HG02938 (cell line): ENCODE measurements around the gene TRERF1.
"Not testable (repeated sequence)": the region's sequence is repeated elsewhere in the genome, so short reads cannot be mapped to it uniquely, and the experiment has no call there.

Source experiments
- ATAC-seq: cut with Tn5 transposase; IDR thresholded peaks from one replicate; pipeline ENCODE4 v1.9.1; 2021; ENCODE audit warnings: mild to moderate bottlenecking, moderate library complexity; ENCODE audit not compliant: unreplicated experiment

The TRERF1 gene, protein sequence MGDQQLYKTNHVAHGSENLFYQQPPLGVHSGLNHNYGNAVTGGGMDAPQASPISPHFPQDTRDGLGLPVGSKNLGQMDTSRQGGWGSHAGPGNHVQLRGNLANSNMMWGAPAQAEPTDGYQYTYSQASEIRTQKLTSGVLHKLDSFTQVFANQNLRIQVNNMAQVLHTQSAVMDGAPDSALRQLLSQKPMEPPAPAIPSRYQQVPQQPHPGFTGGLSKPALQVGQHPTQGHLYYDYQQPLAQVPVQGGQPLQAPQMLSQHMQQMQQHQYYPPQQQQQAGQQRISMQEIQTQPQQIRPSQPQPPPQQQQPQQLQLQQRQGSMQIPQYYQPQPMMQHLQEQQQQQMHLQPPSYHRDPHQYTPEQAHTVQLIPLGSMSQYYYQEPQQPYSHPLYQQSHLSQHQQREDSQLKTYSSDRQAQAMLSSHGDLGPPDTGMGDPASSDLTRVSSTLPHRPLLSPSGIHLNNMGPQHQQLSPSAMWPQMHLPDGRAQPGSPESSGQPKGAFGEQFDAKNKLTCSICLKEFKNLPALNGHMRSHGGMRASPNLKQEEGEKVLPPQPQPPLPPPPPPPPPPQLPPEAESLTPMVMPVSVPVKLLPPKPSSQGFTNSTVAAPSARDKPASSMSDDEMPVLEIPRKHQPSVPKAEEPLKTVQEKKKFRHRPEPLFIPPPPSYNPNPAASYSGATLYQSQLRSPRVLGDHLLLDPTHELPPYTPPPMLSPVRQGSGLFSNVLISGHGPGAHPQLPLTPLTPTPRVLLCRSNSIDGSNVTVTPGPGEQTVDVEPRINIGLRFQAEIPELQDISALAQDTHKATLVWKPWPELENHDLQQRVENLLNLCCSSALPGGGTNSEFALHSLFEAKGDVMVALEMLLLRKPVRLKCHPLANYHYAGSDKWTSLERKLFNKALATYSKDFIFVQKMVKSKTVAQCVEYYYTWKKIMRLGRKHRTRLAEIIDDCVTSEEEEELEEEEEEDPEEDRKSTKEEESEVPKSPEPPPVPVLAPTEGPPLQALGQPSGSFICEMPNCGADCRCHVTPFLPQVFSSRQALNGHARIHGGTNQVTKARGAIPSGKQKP (N-terminal part only)

DNA sequence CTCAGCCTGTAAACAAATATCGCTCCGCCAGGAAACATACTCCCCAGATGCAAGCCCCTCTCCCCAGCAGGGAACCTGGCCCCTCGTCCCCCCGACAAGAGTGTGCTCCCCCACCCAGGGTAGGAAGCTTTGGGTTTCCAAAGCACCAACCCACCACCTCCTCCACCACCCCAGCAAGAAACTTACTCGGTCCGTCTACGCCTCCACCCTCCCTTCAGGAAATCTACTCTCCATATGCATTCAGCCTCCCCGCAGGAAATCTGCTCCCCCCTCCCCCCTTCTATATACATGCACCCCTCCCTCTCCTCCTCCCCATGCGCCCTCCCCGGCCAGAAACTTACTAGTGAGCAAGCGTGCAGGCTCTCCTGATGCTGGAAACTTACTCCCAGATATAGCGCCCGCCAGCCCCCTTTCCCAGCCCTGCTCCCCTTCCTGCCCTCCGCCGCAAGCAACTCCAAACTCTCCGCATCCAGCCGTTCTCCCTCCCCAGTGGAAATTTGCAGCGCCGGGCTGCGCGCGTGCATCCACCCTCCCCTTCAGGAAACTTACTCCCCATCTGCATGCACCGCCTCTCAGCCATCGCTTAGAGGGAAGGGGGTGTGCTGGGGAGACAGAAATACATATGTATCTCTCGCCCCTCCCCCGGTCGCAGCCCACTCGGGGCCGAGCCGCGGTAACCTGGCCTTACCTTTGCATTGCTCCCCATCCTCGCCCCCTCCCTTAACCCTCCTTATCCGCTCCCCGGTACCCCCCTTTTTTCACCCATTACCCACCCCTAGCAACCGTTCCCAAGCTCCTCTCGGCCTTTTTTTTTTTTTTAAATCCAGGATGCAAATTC, at the start of gene TRERF1:
Gene TRERF1, minus strand, starts transcription at position 594 of the 838 bp plus-strand sequence. CDS start 182,336 bp downstream, outside the sequence.
- no peak for ATAC-seq

DNA sequence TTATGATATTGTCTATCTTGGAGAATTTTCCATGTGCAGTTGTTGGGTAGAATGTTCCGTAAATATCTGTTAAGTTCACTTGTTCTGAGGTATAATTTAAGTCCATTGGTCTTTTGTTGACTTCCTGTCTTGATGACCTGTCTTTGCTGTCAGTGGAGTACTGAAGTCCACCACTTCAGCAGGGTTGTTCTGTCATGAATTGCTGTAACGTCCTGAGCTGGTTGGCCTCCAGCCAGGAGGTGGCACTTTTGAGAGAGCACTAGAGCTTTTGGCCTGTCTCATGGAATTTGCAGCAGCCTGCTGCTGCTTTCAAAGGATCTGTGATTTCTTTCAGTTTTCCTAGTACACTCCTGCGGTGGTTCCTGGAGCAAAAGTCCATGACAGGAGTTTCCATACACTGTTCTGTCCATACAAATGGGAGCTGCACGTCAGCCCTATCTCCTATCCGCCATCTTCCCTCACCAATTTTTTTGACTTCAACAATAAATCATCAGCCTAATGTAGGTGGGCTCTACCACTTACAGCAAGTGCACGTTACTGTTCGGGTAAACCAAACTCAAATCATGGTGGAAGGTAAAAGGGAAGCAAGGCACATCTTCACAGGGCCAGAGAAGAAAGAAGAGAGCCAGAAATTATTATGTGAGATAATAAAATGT, 46.9 kb upstream of the TRERF1 start:
- no peak for ATAC-seq

DNA sequence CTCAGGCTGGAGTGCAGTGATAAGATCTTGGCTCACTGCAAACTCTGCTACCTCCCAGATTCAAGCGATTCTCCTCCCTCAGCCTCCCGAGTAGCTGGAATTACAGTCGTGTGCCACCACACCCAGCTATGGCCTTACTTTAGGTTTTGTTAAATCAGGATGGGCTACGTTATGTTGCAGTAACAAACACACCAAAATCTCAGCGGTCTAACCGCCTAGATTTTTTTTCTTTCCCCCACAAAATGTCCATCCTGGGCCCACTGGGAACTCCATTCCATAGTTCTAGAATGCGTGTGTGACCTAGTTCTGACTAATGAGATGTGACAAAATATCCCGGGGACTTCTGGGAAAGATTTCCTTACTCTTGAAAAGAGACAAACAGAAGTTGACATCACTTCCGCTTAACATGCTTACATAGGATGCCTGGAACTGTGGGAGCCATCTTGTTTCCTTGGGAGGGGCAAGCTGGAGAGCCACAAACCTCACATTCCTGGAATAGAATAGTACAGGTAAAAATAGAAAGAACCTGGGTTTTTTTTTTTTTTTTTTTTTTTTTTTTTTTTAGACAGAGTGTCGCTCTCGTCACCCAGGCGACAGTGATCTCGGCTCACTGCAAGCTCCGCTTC, 42.3 kb upstream of the TRERF1 start:
- no peak for ATAC-seq

DNA sequence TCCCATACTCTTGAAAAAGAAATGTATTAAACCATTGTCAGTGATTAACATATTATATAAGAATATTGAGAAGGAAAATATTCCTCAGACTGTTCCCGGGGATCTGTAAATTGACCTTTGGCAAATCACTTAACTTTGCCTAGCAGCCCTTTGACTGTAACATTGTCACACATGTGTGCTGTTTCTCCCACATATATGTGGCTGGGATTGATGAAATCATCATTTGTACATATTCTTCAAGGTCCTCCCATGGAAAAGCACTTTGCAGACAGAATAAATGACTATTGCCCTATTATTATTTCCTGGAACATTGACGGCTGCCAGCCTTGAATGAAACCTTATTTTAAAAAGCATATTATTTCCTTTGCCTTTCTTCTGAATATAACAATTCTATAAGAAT, 36.4 kb upstream of the TRERF1 start:
- no peak for ATAC-seq

DNA sequence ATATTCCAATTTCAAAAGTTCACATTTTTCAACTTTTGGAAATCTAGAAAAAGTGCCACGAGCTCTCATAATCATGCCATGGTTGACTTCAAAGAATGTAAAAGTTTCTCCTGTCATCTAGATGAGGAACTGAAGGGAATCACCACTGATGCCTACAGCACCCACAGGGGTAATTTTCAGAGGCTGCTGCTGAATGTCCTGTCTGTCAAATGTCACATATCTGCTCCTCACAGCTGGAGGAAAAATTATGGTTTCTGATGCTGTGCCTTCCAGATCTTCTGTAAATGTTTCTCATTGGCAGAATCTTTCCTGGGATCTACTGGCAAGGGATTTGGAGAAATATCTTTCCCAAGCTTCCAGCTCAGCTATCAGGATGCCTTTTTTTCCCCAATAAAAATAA, 32.5 kb upstream of the TRERF1 start:
- no peak for ATAC-seq

DNA sequence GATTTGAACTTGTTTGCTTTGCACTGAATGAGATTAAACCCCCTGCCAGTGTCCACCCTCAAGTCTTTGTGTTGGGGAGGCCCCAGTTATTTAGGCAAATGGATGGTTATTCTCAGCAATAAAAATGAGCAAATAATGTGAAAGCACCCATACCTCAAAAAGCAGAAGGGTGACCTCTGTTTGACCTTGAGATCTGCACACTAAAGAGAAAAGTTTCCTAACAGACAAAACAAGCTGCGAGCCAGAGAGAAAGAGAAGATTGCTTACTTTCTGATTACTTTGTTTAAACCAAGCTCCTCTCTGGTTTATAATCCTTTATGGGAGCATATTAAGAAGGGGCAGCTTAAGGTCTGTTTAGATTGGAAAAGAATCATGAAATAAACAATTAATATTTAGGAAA, 30.4 kb upstream of the TRERF1 start:
- ATAC-seq = no peak

DNA sequence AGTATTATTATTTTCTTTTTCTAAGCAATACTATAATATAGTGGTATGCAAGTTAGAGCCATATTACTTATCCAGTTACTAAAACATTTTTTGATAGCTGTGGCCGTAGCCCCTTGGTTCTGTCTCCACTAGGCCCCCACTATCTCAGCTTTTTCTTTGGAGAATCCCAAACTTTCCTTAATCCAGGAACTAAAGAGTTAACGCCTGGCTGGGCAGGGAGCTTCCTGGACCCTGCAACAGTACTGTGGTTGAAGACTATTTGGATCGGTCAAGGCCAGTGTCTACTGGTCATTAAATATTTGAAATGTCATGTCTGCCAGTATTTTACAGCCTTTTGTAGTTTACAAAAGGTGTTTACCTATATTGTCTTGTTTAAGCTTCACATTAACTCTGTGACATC, 20.0 kb upstream of the TRERF1 start:
- ATAC-seq = no peak

DNA sequence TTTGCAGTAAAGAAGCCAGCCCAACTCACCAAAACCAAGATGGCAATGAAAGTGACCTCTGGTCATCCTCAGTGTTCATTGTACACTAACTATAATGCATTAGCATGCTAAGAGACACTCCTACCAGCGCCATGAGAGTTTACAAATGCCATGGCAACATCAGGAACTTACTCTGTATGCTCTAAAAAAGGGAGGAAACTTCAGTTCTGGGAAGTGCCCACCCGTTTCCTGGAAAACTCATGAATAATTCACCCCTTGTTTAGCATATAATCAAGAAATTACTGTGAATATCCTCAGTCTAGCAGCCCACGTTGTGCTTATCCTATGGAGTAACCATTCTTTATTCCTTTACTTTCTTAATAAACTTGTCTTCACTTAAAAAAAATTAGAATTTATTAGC, 19.4 kb upstream of the TRERF1 start:
- ATAC-seq = no peak

DNA sequence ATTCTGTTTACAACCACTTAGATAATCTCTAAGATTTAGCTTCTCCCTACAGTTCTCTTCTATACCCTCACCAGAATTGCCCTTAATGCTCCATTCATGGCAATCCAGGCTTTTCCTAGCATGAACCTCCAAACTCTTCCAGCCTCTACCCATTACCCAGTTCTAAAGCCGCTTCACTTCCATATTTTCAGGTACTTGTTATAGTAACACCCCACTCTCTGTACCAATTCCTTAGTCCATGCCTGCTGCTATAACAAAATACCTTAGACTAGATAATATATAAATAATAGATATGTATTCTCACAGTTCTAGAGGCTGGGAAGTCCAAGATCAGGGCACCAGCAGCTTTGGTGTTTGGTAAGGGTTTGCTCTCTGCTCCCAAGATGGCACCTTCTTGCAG, 16.5 kb upstream of the TRERF1 start:
- ATAC-seq = no peak

DNA sequence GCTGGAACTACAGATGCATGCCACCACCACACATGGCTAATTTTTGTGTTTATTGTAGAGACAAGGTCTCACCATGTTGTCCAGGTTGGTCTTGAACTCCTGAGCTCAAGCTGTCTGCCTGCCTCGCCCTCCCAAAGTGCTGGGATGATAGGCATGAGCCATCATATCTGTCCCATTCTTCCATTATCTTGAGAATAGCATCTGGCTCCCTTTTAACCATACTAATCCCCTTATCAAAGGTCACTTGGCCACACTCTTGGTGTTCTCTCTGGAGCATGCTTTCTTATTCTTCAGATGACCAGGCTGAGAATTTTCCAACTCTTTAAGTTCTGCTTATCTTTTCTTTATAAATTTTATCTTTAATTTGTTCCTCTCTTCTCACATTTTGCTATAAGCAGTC, 15.9 kb upstream of the TRERF1 start:
- ATAC-seq = no peak

DNA sequence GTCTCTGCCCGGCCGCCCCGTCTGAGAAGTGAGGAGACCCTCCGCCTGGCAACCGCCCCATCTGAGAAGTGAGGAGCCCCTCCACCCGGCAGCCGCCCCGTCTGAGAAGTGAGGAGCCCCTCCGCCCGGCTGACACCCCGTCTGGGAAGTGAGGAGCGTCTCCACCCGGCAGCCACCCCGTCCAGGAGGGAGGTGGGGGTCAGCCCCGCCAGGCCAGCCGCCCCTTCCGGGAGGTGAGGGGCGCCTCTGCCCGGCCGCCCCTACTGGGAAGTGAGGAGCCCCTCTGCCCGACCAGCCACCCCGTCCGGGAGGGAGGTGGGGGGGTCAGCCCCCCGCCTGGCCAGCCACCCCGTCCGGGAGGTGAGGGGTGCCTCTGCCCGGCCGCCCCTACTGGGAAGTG, 14.7 kb upstream of the TRERF1 start:
- not testable (repeated sequence) for ATAC-seq

DNA sequence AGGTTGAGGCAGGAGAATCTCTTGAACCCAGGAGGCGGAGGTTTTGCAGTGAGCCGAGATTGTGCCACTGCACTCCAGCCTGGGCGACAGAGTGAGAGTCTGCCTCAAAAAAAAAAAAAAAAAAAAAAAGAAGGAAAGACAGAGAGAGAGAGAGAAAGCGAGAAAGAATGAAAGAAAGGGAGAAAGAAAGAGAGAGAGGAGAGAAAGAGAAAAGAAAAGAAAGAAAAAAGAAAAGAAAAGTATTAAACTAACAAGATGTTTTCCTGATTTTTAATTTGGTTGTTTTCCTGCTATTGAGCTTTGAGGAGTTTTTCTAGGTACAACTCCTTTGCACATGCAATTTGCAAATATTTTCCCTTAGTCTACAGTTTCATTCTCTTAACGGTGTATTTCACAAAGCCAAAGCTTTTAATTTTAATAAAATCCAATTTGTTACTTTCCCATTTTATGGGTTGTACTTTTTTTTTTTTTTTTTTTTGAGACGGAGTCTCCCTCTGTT, 10.8 kb upstream of the TRERF1 start:
- ATAC-seq = no peak

DNA sequence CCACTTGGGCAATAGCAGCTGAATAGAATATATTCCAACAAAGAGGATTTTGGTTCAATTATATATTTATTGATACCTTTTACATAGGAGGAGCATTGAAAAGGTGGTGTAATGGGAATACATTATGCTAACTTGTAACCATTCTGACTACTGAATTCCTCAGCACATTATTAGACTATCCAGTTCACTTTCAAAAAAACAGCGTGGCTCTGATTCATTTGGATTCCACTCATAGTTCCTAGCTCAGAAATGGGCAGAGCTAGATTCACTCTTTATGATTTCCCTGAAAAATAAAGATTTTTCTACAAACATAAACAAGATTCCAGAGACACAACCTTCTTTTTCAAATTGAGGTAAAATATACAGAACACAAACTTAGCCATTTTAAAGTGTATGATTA, 9.2 kb upstream of the TRERF1 start:
- no peak for ATAC-seq

DNA sequence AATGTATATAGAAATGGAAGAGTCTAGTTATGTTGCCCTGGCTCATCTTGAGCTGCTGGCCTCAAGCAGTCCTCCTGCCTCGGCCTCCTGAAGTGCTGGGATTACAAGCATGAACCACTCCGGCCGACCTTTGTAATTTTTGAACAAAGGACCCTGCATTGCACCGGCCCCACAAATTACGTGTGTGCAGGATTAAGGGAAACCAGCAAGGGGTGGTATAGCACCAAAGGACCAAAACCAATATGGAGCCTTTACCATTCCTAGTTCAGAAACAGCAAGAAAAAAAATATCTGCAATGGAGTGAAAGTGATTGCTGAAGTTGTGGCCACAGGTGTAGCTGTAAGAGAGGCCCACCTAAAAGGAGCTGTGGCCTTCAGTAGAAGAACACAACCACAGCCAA, 8.2 kb upstream of the TRERF1 start:
- ATAC-seq = no peak

DNA sequence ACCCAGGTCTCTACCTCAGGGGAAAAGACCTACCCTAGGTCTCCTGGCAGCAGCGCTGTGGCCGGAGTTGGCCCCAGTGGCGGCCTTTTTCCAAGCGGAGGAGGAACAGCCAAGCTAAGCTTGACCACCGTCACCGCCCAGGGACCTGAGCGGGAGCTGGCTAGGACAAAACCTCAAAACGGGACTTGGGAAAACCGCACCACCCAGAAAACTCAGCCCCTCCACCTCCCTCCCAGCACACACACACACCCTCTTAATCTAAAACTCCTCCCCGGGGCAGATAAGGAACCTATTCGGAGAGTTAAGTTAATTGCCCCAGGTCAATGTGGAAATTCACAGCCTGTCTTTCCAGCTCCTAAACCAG, 2.7 kb upstream of the TRERF1 start:
- no peak for ATAC-seq

DNA sequence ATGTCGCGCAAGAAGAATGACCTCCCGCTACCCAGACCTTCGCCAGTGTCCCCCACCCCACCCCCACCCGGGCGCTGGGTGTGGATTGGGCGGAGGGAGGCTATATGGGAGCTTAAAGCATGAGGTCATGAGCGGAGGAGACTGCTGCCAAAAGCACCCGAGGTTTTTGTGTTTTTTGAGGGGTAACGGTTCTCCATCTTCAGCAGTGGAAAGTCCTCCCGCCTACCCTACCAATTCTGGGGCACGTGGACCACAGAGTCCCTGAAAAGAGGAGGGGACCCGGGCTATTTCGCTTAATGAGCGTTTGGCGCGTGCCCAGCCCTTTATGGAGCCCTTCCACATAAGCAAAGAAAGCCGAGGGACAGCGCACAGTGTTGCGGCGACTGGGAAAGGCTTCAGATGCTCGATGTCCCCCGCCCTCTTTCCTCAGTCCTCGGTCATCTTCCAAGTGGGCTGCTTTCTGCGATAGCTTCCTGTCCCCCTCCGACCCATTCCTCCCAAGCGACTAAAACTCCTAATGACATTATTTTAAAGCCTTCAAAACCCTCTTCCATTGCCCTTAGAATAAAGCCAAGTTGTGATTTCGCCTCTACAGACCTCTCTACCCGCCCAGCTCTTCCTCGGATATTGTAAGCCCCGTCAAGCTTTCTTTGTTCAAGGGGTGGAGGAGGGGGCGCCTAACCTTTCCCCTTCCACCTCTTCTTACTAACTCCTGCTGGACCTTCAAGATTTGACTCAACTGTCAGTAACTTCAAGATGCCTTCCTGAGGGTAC, 2.1 kb upstream of the TRERF1 start:
- no peak for ATAC-seq

DNA sequence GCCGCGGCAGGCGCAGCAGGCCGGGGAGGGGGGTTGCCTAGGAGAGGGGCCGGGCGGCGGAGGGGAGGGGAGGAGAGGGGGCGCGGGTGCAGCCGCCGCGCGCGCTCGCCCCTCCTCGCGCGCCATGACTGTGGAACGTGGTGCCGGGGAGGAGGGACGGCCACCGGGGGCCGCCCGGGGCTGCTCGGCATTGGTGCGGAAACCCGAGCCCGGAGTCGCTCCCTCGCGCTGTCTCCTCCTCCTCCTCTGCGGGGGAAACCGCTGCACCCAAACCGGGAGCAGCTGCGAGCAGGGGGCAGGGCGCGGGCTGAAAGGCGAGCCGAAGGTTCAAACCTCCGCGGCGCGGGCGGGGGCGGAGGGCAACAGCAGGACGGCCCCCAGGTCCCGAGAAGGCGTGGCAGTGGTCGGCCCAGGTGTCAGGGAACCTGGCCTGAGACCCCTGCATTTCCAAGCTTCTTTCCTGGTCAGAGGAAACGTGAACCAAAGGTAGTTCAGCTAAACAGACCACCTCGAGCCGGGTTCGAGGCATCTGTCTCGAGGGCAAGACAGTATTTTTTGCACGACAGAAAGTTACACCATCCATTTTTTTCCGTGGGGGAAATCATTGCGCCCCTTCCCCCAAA, 1.4 kb upstream of the TRERF1 start:
- no peak for ATAC-seq
